Caco-2 (cell line): Measurements from ENCODE around the gene RIOK2. TPM values are rescaled to one million over a fixed set of nuclear protein-coding genes. Genes with fewer than 3 reads are reported as not detected.

ENCODE experiments used
- BruUV-seq: library from RNA; stranded (reverse); fragments of 400-500 nt; replicated peaks from 2 replicates; lab custom pipeline; 2021; lab: Mats Ljungman, UMichigan
- CTCF ChIA-PET: fragments of 300-600 bp; sonication (Branson Sonifier 250); formaldehyde crosslinking; loops from one replicate; lab custom pipeline; 2022; ENCODE audit warnings: antibody characterized with exemption; lab: Charles Lee
- POLR2A ChIA-PET: fragments of 300-600 bp; sonication (Branson Sonifier 250); formaldehyde crosslinking; loops from one replicate; lab custom pipeline; 2022; ENCODE audit warnings: antibody characterized with exemption; lab: Charles Lee
- DNase-seq, 2 experiments: peaks; one replicate each; pipeline versions ENCODE4 v3.0.0 to v3.0.0-alpha.2; 2020 to 2022
- H3K27me3 ChIP-seq: replicated peaks from 2 replicates; pipeline ENCODE4 v1.6.0; 2011; ENCODE audit warnings: low read length; ENCODE audit not compliant: control insufficient read depth, insufficient read depth
- H3K36me3 ChIP-seq: 2 replicates; pipeline ENCODE4 v1.5.1; 2011; ENCODE audit warnings: low read length; ENCODE audit not compliant: control insufficient read depth, insufficient read depth
- H3K4me1 ChIP-seq: fragments of 250-450 bp; sonication (Bioruptor Pico); 2 replicates; pipeline ENCODE4 v1.5.1; 2020; ENCODE audit warnings: mild to moderate bottlenecking
- H3K4me3 ChIP-seq: 2 replicates; pipeline ENCODE4 v1.5.1; 2011; ENCODE audit warnings: low read depth, mild to moderate bottlenecking, control low read depth, low read length
- H3K9me3 ChIP-seq: fragments of 250-450 bp; sonication (Bioruptor Pico); 2 replicates; pipeline ENCODE4 v1.5.1; 2020; ENCODE audit warnings: mild to moderate bottlenecking, moderate library complexity
- H3K27ac Mint-ChIP-seq: one replicate; pipeline ENCODE4 v1.8.0; 2022; ENCODE audit warnings: mixed read lengths; ENCODE audit not compliant: unreplicated experiment
- H3K27me3 Mint-ChIP-seq: one replicate; pipeline ENCODE4 v1.8.0; 2022; ENCODE audit warnings: mixed read lengths; ENCODE audit not compliant: insufficient read depth, unreplicated experiment
- H3K36me3 Mint-ChIP-seq: one replicate; pipeline ENCODE4 v1.8.0; 2022; ENCODE audit warnings: mild to moderate bottlenecking, mixed read lengths; ENCODE audit not compliant: insufficient read depth, unreplicated experiment
- H3K4me1 Mint-ChIP-seq: one replicate; pipeline ENCODE4 v1.8.0; 2022; ENCODE audit warnings: low read depth, mixed read lengths; ENCODE audit not compliant: unreplicated experiment
- H3K4me3 Mint-ChIP-seq: one replicate; pipeline ENCODE4 v1.8.0; 2022; ENCODE audit warnings: mild to moderate bottlenecking, moderate library complexity, mixed read lengths; ENCODE audit not compliant: unreplicated experiment
- H3K9me3 Mint-ChIP-seq: one replicate; pipeline ENCODE4 v1.8.0; 2022; ENCODE audit warnings: mixed read lengths; ENCODE audit not compliant: unreplicated experiment
- intact Hi-C: fragments of 100-400 bp; cut with micrococcal nuclease; formaldehyde crosslinking; loops from one replicate; pipeline ENCODE4 v1.10.0; 2022; ENCODE audit not compliant: unreplicated experiment
- total RNA-seq: library from RNA; stranded (reverse); gene quantifications from 2 replicates; pipeline ENCODE4 v1.2.3, GENCODE V29; 2022
- TF ChIP-seq, protein P1 (sequence below), 2 experiments: fragments of 200-600 bp in 1 of 2; IDR thresholded peaks; 1 replicate in 1 of 2; 2 replicates in 1 of 2; pipeline versions ENCODE4 v1.5.1 to v1.8.0; 2011 to 2022; ENCODE audit warnings: antibody characterized with exemption in 1 of 2, control low read depth in 1 of 2, inconsistent platforms in 1 of 2, low read depth in 1 of 2, low read length in 1 of 2, mild to moderate bottlenecking in 1 of 2, moderate library complexity in 1 of 2; ENCODE audit not compliant: insufficient read depth in 1 of 2, severe bottlenecking in 1 of 2, unreplicated experiment in 1 of 2

RIOK2 gene
- total RNA-seq, 1 experiment from 2014 or later: 36.3 TPM

DNA sequence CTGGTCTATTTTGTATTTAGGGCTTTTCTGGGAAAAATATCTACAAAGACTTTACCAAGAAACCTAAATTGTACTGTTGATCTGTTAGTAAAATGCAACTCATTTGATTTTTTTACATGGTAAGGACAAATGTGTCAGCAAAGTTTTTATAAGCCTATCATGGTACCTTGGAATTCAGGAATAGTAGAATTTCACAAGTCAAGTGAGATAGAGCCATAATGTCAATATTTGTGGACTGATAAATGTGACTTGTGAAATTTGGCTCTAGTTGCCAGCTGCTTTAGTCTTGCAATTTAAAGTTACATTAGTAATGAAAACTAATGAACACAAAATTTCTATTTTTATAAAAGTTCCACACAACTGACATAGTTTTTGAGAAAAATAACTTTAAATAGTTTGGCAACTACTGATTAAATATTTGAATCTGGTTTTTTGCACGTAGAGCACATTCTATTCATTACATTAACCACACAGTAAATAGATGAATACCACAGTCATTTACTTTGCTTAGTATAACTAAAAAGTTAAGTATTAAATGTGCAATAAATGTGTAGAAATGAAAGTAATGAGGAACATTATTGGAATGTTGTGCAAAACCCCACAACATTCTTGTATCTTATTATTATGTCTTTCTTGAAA is 41.2 kb upstream of the RIOK2 start:
- POLR2A ChIA-PET: no interaction called here
- Histone ChIP-seq H3K36me3 (no peaks in the 10 kb centered on the region), H3K4me3 (no peak overlapping the region), H3K4me1 (peaks cover 19% of the 10 kb centered on the region), H3K27me3 (no peaks in the 10 kb centered on the region), H3K9me3 (no peaks in the 10 kb centered on the region)
- Mint-ChIP-seq H3K9me3 (no peaks in the 10 kb centered on the region), H3K27ac (no peak overlapping the region), H3K4me3 (no peak overlapping the region), H3K36me3 (no peaks in the 10 kb centered on the region), H3K4me1 (peaks cover 5% of the 10 kb centered on the region), H3K27me3 (no peaks in the 10 kb centered on the region)
- no TSS peak for BruUV-seq
- intact Hi-C loops: loop anchor here (1.0 kb wide), 1 partner anchor 41 kb away; the partner anchor contains the start of gene RIOK2
- TF ChIP-seq, protein P1, sequence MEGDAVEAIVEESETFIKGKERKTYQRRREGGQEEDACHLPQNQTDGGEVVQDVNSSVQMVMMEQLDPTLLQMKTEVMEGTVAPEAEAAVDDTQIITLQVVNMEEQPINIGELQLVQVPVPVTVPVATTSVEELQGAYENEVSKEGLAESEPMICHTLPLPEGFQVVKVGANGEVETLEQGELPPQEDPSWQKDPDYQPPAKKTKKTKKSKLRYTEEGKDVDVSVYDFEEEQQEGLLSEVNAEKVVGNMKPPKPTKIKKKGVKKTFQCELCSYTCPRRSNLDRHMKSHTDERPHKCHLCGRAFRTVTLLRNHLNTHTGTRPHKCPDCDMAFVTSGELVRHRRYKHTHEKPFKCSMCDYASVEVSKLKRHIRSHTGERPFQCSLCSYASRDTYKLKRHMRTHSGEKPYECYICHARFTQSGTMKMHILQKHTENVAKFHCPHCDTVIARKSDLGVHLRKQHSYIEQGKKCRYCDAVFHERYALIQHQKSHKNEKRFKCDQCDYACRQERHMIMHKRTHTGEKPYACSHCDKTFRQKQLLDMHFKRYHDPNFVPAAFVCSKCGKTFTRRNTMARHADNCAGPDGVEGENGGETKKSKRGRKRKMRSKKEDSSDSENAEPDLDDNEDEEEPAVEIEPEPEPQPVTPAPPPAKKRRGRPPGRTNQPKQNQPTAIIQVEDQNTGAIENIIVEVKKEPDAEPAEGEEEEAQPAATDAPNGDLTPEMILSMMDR (IDR thresholded peaks at IDR 0.05; ENCODE audit: insufficient read depth in 1 of 2, low read depth in 1 of 2, low read length in 1 of 2, severe bottlenecking in 1 of 2, unreplicated experiment in 1 of 2): no peak
- CTCF ChIA-PET: no interaction called here
- peak in 1 of 2 experiments; percentile 14 for DNase-seq

DNA sequence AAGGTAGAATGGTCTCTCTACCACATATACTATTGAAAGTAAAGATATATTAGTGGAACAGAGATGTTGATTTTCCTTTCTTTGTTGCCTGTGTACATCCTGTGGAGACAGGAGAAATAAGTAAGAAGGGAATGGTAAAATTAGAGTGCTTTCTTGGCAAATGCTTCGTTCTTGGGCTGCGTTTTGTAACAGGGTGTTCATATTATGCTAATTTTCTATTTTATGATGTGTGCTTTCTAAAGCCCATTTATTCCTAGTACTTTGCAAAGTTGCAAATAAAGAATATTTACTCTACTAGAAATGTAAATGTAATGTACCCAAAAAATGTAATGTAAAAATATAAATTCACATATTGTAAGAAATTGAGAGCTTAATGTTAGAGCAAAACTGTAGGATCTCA is 40.5 kb upstream of the RIOK2 start:
- BruUV-seq: no TSS peak
- ChIA-PET CTCF (no interaction called here), POLR2A (no interaction called here)
- H3K27me3 Mint-ChIP-seq: no peaks in the 10 kb centered on the region
- no peak for DNase-seq
- H3K27me3 ChIP-seq: no peaks in the 10 kb centered on the region
- no peak overlapping the region for H3K4me3 Mint-ChIP-seq
- peaks cover 19% of the 10 kb centered on the region for H3K4me1 ChIP-seq
- no peaks in the 10 kb centered on the region for H3K36me3 ChIP-seq
- intact Hi-C loops: no loop called here
- no peaks in the 10 kb centered on the region for H3K36me3 Mint-ChIP-seq
- H3K4me3 ChIP-seq: no peak overlapping the region
- no peaks in the 10 kb centered on the region for H3K9me3 ChIP-seq
- H3K4me1 Mint-ChIP-seq: peaks cover 5% of the 10 kb centered on the region
- H3K9me3 Mint-ChIP-seq: no peaks in the 10 kb centered on the region
- TF ChIP-seq, protein P1 (IDR thresholded peaks at IDR 0.05; ENCODE audit: insufficient read depth in 1 of 2, low read depth in 1 of 2, low read length in 1 of 2, severe bottlenecking in 1 of 2, unreplicated experiment in 1 of 2): no peak
- no peak overlapping the region for H3K27ac Mint-ChIP-seq

- H3K36me3 ChIP-seq: no peaks in the 10 kb centered on the region
- Mint-ChIP-seq H3K4me1 (no peaks in the 10 kb centered on the region), H3K36me3 (no peaks in the 10 kb centered on the region), H3K9me3 (peaks cover 10% of the 10 kb centered on the region), H3K27ac (no peak overlapping the region), H3K27me3 (no peaks in the 10 kb centered on the region), H3K4me3 (no peak overlapping the region)
- H3K27me3 ChIP-seq: no peaks in the 10 kb centered on the region; the same call in 1 of the 2 replicates
- H3K4me3 ChIP-seq: no peak overlapping the region
- H3K4me1 ChIP-seq: no peaks in the 10 kb centered on the region
- POLR2A ChIA-PET: no interaction called here
- intact Hi-C loops: no loop called here
- H3K9me3 ChIP-seq: peaks cover 9% of the 10 kb centered on the region; the same call in 1 of the 2 replicates
- CTCF ChIA-PET: interaction anchor here (1.0 kb wide), 1 partner anchor 22 kb away, joined by 3 read pairs; no protein-coding TSS in a partner anchor
- no TSS peak for BruUV-seq
- TF ChIP-seq, protein P1 (IDR thresholded peaks at IDR 0.05; ENCODE audit: insufficient read depth in 1 of 2, low read depth in 1 of 2, low read length in 1 of 2, severe bottlenecking in 1 of 2, unreplicated experiment in 1 of 2): no peak
- DNase-seq: no peak
Measured at GRCh38 chr5:97209343-97209742, 26.3 kb upstream of the RIOK2 start.
